Chondrocyte (in vitro differentiated cells): Measurements from ENCODE around the gene CLDN22. TPM values are rescaled to one million over a fixed set of nuclear protein-coding genes. Genes with fewer than 3 reads are reported as not detected.

ENCODE experiments used
- DNase-seq: peaks from one replicate; pipeline ENCODE4 v3.0.0; 2021; ENCODE audit warnings: mixed read lengths, low spot score
- H3K27ac Mint-ChIP-seq: one replicate; pipeline ENCODE4 v1.8.0; 2021; ENCODE audit warnings: mild to moderate bottlenecking, moderate library complexity, mixed read lengths; ENCODE audit not compliant: unreplicated experiment
- H3K27me3 Mint-ChIP-seq: 2 replicates; pipeline ENCODE4 v1.8.0; 2021; ENCODE audit warnings: low read depth, mixed read lengths
- H3K36me3 Mint-ChIP-seq: 2 replicates; pipeline ENCODE4 v1.8.0; 2021; ENCODE audit warnings: low read depth, mixed read lengths
- H3K4me1 Mint-ChIP-seq: 2 replicates; pipeline ENCODE4 v1.8.0; 2021; ENCODE audit warnings: low read depth, mild to moderate bottlenecking, mixed read lengths
- H3K4me3 Mint-ChIP-seq: one replicate; pipeline ENCODE4 v1.8.0; 2021; ENCODE audit warnings: mild to moderate bottlenecking, moderate library complexity, mixed read lengths; ENCODE audit not compliant: unreplicated experiment
- H3K9me3 Mint-ChIP-seq: 2 replicates; pipeline ENCODE4 v1.8.0; 2021; ENCODE audit warnings: low read depth, mixed read lengths
- total RNA-seq: library from RNA; stranded (reverse); gene quantifications from 3 replicates; pipeline ENCODE4 v1.2.1, GENCODE V29; 2021
- TF ChIP-seq, protein P1 (sequence below): fragments of 200-600 bp; sonication (generic); IDR thresholded peaks from 2 replicates; pipeline ENCODE4 v1.5.0; 2021; ENCODE audit warnings: antibody characterized with exemption, mild to moderate bottlenecking, moderate library complexity

Gene CLDN22
- total RNA-seq, 1 donor from 2014 or later = not detected

DNA sequence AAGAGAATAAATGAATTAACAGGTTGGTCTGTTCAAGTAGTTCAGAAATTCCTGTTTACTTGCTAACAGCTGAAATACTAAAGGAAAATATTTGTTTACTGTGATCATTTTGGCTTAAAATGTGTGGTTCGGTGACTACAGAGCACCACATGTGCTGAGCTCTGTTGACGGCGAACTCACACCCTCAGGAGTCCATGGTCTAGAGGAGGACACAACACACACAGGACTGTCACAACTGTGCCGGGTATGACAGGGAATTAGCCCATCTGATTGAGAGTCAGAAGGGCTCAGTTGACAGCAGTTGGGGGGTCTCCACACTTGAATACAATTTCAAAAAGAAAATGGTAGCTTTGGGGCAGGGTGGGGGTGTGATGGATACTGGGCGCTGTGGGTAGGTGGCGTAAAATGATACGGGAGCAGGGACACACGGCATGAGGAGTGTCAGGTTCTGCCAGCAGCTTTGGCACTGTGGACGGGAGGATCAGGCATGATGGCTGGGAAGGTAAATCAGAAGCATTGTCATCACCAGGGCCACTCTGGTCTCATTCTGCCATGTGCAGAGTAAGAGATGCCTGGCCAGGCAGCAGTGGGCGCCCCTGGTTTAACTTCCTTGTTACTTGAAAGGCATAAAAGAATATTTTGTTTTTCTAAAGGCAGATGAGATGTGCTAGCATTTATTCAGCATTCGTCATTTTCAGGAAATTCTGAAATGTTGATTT lies 33.3 kb downstream of the CLDN22 start:
- H3K27ac Mint-ChIP-seq = no peak overlapping the region
- TF ChIP-seq, protein P1, sequence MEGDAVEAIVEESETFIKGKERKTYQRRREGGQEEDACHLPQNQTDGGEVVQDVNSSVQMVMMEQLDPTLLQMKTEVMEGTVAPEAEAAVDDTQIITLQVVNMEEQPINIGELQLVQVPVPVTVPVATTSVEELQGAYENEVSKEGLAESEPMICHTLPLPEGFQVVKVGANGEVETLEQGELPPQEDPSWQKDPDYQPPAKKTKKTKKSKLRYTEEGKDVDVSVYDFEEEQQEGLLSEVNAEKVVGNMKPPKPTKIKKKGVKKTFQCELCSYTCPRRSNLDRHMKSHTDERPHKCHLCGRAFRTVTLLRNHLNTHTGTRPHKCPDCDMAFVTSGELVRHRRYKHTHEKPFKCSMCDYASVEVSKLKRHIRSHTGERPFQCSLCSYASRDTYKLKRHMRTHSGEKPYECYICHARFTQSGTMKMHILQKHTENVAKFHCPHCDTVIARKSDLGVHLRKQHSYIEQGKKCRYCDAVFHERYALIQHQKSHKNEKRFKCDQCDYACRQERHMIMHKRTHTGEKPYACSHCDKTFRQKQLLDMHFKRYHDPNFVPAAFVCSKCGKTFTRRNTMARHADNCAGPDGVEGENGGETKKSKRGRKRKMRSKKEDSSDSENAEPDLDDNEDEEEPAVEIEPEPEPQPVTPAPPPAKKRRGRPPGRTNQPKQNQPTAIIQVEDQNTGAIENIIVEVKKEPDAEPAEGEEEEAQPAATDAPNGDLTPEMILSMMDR = no peak
- no peak for DNase-seq
- H3K36me3 Mint-ChIP-seq = peaks cover 38% of the 10 kb centered on the region
- H3K9me3 Mint-ChIP-seq = no peaks in the 10 kb centered on the region
- no peaks in the 10 kb centered on the region for H3K4me1 Mint-ChIP-seq
- no peak overlapping the region for H3K4me3 Mint-ChIP-seq
- no peaks in the 10 kb centered on the region for H3K27me3 Mint-ChIP-seq

DNA sequence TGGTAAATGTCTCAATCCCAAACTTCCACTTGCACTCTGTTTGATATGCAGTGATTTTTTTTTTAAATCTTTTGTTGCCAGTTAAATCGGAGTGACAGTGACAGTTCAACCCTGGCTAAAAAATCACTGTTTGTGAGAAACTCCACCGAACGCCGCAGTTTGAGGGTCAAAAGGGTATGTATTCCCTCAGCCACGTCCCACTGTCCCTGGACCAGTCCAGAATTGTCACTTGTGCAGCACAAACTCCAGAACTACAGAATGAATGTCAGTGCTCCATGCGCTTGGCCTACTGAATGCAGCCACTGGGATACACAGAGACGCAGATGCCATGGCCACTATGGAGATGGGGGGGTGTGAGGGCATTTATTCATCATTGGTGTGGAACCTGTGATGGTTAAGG lies 34.2 kb downstream of the CLDN22 start:
- no peak overlapping the region for H3K27ac Mint-ChIP-seq
- H3K9me3 Mint-ChIP-seq = no peaks in the 10 kb centered on the region
- H3K36me3 Mint-ChIP-seq = peaks cover 35% of the 10 kb centered on the region
- H3K27me3 Mint-ChIP-seq = no peaks in the 10 kb centered on the region
- DNase-seq = no peak
- TF ChIP-seq, protein P1 = no peak
- H3K4me1 Mint-ChIP-seq = no peaks in the 10 kb centered on the region
- H3K4me3 Mint-ChIP-seq = no peak overlapping the region

DNA sequence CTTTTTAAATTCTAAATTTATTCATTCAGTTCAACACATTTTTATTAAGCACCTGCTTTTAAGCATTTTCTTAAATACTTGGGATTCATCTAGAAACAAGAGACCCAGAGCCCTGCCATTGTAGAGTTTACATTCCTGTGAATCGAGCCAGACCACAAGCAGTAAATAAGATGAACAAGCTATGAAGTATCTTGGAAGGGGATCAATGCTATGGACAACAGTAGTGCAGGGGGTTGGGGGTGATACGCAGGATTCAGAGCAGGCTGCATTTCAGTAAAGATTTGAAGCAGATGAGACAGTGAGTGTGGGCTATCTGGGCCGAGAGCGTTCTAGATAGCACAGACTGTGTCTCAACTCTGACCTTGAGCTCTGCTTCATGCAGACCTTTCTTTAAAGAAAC lies 35.1 kb downstream of the CLDN22 start:
- Mint-ChIP-seq H3K27ac (no peak overlapping the region), H3K27me3 (no peaks in the 10 kb centered on the region), H3K9me3 (no peaks in the 10 kb centered on the region), H3K4me3 (no peak overlapping the region), H3K36me3 (peaks cover 33% of the 10 kb centered on the region), H3K4me1 (no peaks in the 10 kb centered on the region)
- DNase-seq = no peak
- TF ChIP-seq, protein P1 = no peak

DNA sequence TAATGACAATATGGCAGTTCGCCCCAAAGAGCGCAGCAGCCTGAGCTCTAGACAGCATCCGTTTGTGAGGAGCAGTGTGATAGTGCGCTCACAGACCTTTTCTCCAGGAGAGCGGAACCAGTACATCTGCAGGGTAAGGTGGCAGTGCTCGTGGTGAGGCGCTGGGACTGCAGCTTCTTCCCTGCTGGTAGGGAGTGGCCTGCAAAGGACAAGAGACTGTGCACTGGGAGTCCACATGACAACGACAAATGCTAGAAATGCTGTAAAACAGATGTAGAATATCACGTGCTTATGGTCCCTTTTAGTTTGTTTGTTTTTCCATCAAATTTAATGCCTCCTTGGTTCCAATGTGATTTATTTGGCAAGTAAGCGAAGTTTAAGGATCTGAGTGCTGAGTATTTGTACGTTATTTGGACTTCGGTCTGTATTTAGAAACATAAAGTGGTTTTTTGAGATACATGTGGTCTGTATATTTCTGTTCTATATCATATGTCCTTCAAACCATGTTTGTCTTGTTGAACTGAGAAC lies 35.8 kb downstream of the CLDN22 start:
- no peak overlapping the region for H3K4me3 Mint-ChIP-seq
- no peaks in the 10 kb centered on the region for H3K9me3 Mint-ChIP-seq
- peaks cover 30% of the 10 kb centered on the region for H3K36me3 Mint-ChIP-seq
- H3K4me1 Mint-ChIP-seq = no peaks in the 10 kb centered on the region
- TF ChIP-seq, protein P1 = no peak
- H3K27ac Mint-ChIP-seq = no peak overlapping the region
- DNase-seq = no peak
- H3K27me3 Mint-ChIP-seq = no peaks in the 10 kb centered on the region

DNA sequence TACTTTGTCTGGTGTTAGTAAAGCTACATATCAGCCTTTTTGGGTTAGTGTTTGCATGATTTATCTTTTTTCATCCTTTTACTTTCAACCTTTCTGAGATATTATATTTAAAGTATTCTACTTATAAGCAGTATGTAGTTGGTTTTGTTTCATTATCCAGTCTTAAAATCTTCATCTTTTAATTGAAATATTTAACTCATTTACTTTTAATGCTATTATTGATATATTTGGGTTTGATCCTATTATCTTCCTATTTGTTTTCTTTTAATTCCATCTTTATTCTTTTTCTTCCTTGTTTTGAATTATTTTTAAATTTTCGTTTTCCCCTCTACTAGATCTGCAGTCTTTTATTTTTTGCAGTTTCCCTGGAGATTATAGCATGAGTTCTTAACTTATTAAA lies 44.0 kb downstream of the CLDN22 start:
- H3K27ac Mint-ChIP-seq = peak overlapping the region; percentile 29
- H3K4me3 Mint-ChIP-seq = no peak overlapping the region
- peaks cover 27% of the 10 kb centered on the region for H3K9me3 Mint-ChIP-seq
- no peak for DNase-seq
- no peaks in the 10 kb centered on the region for H3K27me3 Mint-ChIP-seq
- peaks cover 33% of the 10 kb centered on the region for H3K36me3 Mint-ChIP-seq
- no peaks in the 10 kb centered on the region for H3K4me1 Mint-ChIP-seq
- TF ChIP-seq, protein P1 = no peak
